Measurements from ENCODE around the gene OXCT1. TPM values are rescaled to one million over a fixed set of nuclear protein-coding genes. Genes with fewer than 3 reads are reported as not detected.

The OXCT1 gene
- total and polyA plus RNA-seq, 7 donors, result 5.5 to 22.1 (median 10.7) TPM

GRCh38 chr5:41809128-41809527 is 61.1 kb downstream of the OXCT1 start:
- H3K27ac ChIP-seq, result no peak overlapping the region
- no peaks in the 10 kb centered on the region for H3K27me3 ChIP-seq (ENCODE audit: insufficient read depth in 3 of 3, low read length in 2 of 3)
- no peaks in the 10 kb centered on the region for H3K9me3 ChIP-seq
- no peaks in the 10 kb centered on the region for H3K4me1 ChIP-seq
- no peaks in the 10 kb centered on the region for H3K36me3 ChIP-seq (ENCODE audit: insufficient read depth in 1 of 2, low read depth in 1 of 2)
- no peak for DNase-seq
- no peak overlapping the region for H3K4me3 ChIP-seq
- WGBS, 3 donors, result 88 to 98% (median 92%) methylated on average over 1 of the region's 1 CpG
- no peak for TF ChIP-seq CTCF (IDR thresholded peaks at IDR 0.05)
- intact Hi-C loops (cut with DNase I), result no loop called here
- ATAC-seq, result no peak

- H3K27ac ChIP-seq, result no peak overlapping the region
- no peaks in the 10 kb centered on the region for H3K27me3 ChIP-seq (ENCODE audit: insufficient read depth in 3 of 3, low read length in 2 of 3)
- no peak overlapping the region for H3K4me3 ChIP-seq
- no peak for TF ChIP-seq CTCF (IDR thresholded peaks at IDR 0.05)
- ATAC-seq, result no peak
- H3K9me3 ChIP-seq, result no peaks in the 10 kb centered on the region
- no peak for DNase-seq
- H3K4me1 ChIP-seq, result no peaks in the 10 kb centered on the region
- intact Hi-C loops (cut with DNase I), result no loop called here
- no peaks in the 10 kb centered on the region for H3K36me3 ChIP-seq (ENCODE audit: insufficient read depth in 1 of 2, low read depth in 1 of 2)
- WGBS, 3 donors, result 89 to 94% (median 93%) methylated on average over 3 of the region's 3 CpGs
Measured at GRCh38 chr5:41808294-41808693, 61.9 kb downstream of the OXCT1 start.

GRCh38 chr5:41797662-41798061 is 72.6 kb downstream of the OXCT1 start:
- Histone ChIP-seq H3K27me3 (ENCODE audit: insufficient read depth in 3 of 3, low read length in 2 of 3) (no peaks in the 10 kb centered on the region), H3K36me3 (ENCODE audit: insufficient read depth in 1 of 2, low read depth in 1 of 2) (peaks cover 0 to 8% of the 10 kb centered on the region in 2 donors), H3K27ac (no peak overlapping the region), H3K4me3 (no peak overlapping the region), H3K4me1 (peaks cover 12% of the 10 kb centered on the region), H3K9me3 (no peaks in the 10 kb centered on the region)
- ATAC-seq (no peak), DNase-seq (no peak)
- intact Hi-C loops (cut with DNase I), result no loop called here
- WGBS, 3 donors, result 96 to 98% (median 97%) methylated on average over 2 of the region's 2 CpGs
- no peak for TF ChIP-seq CTCF (IDR thresholded peaks at IDR 0.05)

DNA sequence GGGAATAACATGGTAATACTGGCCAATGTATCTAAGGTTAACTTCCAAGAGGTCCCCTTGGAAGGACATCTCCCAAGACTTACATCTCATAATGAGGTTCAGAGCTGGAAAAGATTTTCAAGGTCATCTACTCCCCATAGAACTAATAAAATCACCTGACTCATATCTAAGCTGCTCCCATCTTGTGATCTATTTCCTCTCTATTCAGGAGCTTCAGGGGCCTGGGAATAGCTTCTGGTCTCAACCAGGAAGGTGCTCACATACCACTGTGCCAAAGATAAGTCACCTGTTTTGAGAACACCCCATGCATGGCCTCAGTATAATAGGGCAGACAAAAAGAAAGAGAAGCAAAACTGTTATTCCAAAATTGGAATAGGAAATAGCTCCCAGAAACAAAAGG is 74.2 kb downstream of the OXCT1 start:
- intact Hi-C loops (cut with DNase I), result no loop called here
- Histone ChIP-seq H3K4me3 (no peak overlapping the region), H3K4me1 (peaks cover 12% of the 10 kb centered on the region), H3K27me3 (ENCODE audit: insufficient read depth in 3 of 3, low read length in 2 of 3) (no peaks in the 10 kb centered on the region), H3K27ac (no peak overlapping the region), H3K9me3 (no peaks in the 10 kb centered on the region), H3K36me3 (ENCODE audit: insufficient read depth in 1 of 2, low read depth in 1 of 2) (peaks cover 0 to 7% of the 10 kb centered on the region in 2 donors)
- no peak for DNase-seq
- ATAC-seq, result peak in 1 of 4 donors; percentile 17
- TF ChIP-seq CTCF (IDR thresholded peaks at IDR 0.05), result no peak

DNA sequence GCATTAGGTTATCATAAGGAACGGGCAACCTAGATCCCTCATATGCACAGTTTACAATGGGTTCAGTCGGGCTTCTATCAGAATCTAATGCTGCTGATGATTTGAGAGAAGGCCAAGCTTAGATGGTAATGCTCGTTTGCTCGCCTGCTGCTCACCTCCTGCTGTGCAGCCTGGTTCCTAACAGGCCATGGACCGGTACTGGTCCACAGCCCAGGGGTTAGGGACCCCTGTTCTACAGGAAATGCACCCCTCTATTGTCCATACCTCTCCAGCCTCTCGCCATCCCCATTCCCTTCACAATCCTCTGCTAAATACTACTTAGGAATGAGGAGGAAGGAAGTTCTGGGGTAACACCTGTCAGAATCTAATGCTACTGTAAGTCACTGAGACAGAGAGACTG is 75.1 kb downstream of the OXCT1 start:
- no peak for DNase-seq
- Histone ChIP-seq H3K36me3 (ENCODE audit: insufficient read depth in 1 of 2, low read depth in 1 of 2) (no peaks in the 10 kb centered on the region), H3K4me1 (peaks cover 12% of the 10 kb centered on the region), H3K27me3 (ENCODE audit: insufficient read depth in 3 of 3, low read length in 2 of 3) (no peaks in the 10 kb centered on the region), H3K9me3 (no peaks in the 10 kb centered on the region), H3K4me3 (no peak overlapping the region), H3K27ac (no peak overlapping the region)
- no peak for ATAC-seq
- intact Hi-C loops (cut with DNase I), result no loop called here
- 87 to 90% (median 88%) methylated on average over 6 of the region's 6 CpGs for WGBS, 3 donors
- no peak for TF ChIP-seq CTCF (IDR thresholded peaks at IDR 0.05)

Measured in psoas muscle (tissue), 8 donors.